Measurements from ENCODE around the gene UMODL1.

Gene UMODL1

GRCh38 chr21:42038826-42039425, 32.2 kb upstream of the UMODL1 start:
- no peak for DNase-seq (ENCODE audit: low read depth)

GRCh38 chr21:42039470-42039901, 31.6 kb upstream of the UMODL1 start:
- DNase-seq (ENCODE audit: low read depth): no peak

- no peak for DNase-seq (ENCODE audit: low read depth)
These were observed 31.2 kb upstream of the UMODL1 start for GRCh38 chr21:42039911-42040351.

GRCh38 chr21:42040411-42041180, 30.5 kb upstream of the UMODL1 start:
- DNase-seq (ENCODE audit: low read depth): no peak

GRCh38 chr21:42041246-42041645, 29.9 kb upstream of the UMODL1 start:
- DNase-seq (ENCODE audit: low read depth): no peak

- no peak for DNase-seq (ENCODE audit: low read depth)
These were observed 29.4 kb upstream of the UMODL1 start for GRCh38 chr21:42041711-42042110.

GRCh38 chr21:42042651-42043050, 28.5 kb upstream of the UMODL1 start:
- no peak for DNase-seq (ENCODE audit: low read depth)

- no peak for DNase-seq (ENCODE audit: low read depth)
These were observed 27.8 kb upstream of the UMODL1 start for GRCh38 chr21:42043201-42043895.

- DNase-seq (ENCODE audit: low read depth): no peak
These were observed 27.2 kb upstream of the UMODL1 start for GRCh38 chr21:42043961-42044360.

GRCh38 chr21:42044871-42045495, 26.1 kb upstream of the UMODL1 start:
- DNase-seq (ENCODE audit: low read depth): no peak

- DNase-seq (ENCODE audit: low read depth): no peak
These were observed 23.1 kb upstream of the UMODL1 start for GRCh38 chr21:42047821-42048613.

- no peak for DNase-seq (ENCODE audit: low read depth)
These were observed 22.1 kb upstream of the UMODL1 start for GRCh38 chr21:42048870-42049577.

- DNase-seq (ENCODE audit: low read depth): no peak
These were observed 21.3 kb upstream of the UMODL1 start for GRCh38 chr21:42049578-42050430.

GRCh38 chr21:42051788-42052187, 19.3 kb upstream of the UMODL1 start:
- DNase-seq (ENCODE audit: low read depth): no peak

- no peak for DNase-seq (ENCODE audit: low read depth)
These were observed 15.7 kb upstream of the UMODL1 start for GRCh38 chr21:42055425-42055824.

GRCh38 chr21:42056468-42056867, 14.6 kb upstream of the UMODL1 start:
- DNase-seq (ENCODE audit: low read depth): no peak

- DNase-seq (ENCODE audit: low read depth): no peak
These were observed 14.0 kb upstream of the UMODL1 start for GRCh38 chr21:42056996-42057689.

- no peak for DNase-seq (ENCODE audit: low read depth)
These were observed 13.2 kb upstream of the UMODL1 start for GRCh38 chr21:42057851-42058437.

GRCh38 chr21:42058631-42059111, 12.4 kb upstream of the UMODL1 start:
- DNase-seq (ENCODE audit: low read depth): no peak

Measured in stimulated activated CD8-positive, alpha-beta memory T cell treated with anti-CD3 and anti-CD28 coated beads, Interleukin-15, amount 100 ng/mL, for 24 hours (primary cell).